ENCODE results near the gene ZBTB25.

- TF ChIP-seq ELF1 (IDR thresholded peaks at IDR 0.05; ENCODE audit: borderline replicate concordance, low read depth) (no peak), MAX (IDR thresholded peaks at IDR 0.05) (no peak), EZH2phosphoT487 (IDR thresholded peaks at IDR 0.05; ENCODE audit: borderline replicate concordance) (no peak), CTCF (IDR thresholded peaks at IDR 0.05 in 2 of 3, conservative IDR thresholded peaks at IDR 0.05 in 1 of 3; ENCODE audit: borderline replicate concordance in 1 of 3, insufficient read depth in 1 of 3, low read depth in 2 of 3, low read length in 2 of 3) (no peak), POLR2AphosphoS5 (IDR thresholded peaks at IDR 0.05; ENCODE audit: low read depth, low read length) (no peak), REST (IDR thresholded peaks at IDR 0.05; ENCODE audit: low read depth) (no peak)
Measured at GRCh38 chr14:64416348-64416932, 87.2 kb downstream of the ZBTB25 start.

All from HCT116 (cell line).